Hepatic stellate cell (primary cell): ENCODE results near the gene GADL1.
A peak's percentile ranks its signal among the peaks of the same experiment; 100 is the strongest.

Experiments used
- DNase-seq: peaks from one replicate; pipeline ENCODE4 v3.0.0; 2011; ENCODE audit warnings: low spot score

Gene GADL1

DNA sequence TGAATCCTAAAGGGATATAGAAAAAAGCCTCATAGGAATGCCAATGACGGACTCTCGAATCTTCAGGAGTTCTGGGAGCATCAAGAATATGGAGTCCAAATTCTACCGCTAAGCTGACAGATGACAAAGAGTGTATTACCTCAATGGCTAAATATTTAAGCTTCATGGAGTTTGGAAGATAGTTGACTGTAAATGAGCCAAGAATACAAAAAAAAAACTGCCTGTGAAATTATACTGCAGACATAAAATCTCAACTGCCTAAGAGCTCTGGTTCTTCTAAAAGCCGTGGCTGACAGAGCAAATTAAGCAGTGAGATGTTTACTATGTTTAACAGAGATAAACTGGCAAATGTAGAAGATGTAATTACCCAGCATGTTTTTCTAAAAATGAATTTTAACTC is 140.0 kb downstream of the GADL1 start:
- DNase-seq, result no peak

DNA sequence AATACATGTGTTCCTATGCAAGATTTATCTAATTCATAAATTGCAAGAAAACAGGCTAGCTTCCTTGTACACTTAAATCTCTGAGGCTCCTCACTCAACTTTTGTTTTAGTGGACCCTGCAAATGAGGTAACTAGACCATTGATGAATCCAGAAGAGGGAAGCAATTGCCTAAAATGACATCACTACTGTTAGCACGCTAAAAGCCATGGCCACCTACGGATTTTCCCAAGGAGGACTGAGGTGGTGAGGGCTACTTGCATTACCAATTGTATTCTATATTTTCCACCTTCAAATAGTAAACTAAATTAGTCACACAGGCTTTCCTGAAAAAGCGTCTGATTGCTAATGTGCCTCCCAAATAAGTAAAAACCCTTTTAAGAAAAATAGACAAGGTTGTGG is 140.7 kb downstream of the GADL1 start:
- DNase-seq, result no peak

- DNase-seq, result peak; percentile 6
Measured at GRCh38 chr3:30752970-30753369, 141.5 kb downstream of the GADL1 start.

- no peak for DNase-seq
Measured at GRCh38 chr3:30752491-30752890, 142.0 kb downstream of the GADL1 start.

DNA sequence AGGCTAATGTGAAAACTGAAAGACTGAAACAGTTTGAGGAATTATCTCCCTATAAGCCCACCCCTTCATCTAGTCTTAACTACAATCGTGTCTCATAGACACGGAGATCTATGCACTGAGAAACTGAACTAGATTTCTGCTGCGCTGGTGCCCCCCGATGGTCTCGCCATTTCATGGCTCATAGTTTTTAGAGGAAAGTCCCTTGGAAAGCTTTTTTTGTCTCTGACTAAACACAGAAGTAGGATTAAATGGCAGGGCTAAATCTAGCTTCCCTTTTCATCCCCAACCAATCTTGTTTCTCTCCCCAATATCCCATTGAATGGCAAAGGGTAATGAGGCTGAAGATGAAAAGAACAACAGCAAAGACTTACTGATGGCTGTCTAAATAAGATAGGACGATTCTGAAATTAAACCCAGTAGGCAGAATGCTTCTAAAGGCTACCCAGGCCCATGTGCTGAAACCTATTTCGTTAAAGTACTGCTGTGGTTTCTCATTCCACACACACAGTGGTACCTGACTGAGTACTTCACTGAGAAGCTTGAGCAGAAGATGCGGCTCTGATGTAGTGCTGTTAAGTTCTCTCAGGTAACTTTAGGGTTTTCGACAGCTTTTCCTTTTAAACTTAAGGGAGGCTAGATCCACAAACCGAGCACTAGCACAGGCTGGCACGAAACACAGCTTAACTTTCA is 142.7 kb downstream of the GADL1 start:
- no peak for DNase-seq

DNA sequence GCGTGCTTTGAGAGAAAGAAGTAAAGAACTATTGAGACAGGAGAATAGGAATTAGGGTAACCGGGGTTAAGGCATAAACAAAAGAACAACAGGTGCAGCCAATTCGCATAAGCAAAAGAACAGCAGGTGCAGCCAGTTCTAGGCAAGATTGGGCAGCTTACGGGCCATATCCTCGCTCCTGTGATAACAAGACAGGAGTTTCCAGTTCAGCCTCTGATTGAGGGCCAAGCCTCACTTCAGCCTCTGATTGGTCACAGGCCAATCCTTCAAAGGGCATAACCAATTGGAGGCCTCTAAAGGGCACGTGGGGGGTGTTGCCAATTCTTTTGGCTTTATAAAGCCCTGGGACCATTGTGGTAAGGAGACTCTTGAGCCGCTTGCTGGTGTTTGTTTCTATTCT is 143.5 kb downstream of the GADL1 start:
- DNase-seq, result no peak

GRCh38 chr3:30749230-30749629 is 145.2 kb downstream of the GADL1 start:
- DNase-seq, result no peak

DNA sequence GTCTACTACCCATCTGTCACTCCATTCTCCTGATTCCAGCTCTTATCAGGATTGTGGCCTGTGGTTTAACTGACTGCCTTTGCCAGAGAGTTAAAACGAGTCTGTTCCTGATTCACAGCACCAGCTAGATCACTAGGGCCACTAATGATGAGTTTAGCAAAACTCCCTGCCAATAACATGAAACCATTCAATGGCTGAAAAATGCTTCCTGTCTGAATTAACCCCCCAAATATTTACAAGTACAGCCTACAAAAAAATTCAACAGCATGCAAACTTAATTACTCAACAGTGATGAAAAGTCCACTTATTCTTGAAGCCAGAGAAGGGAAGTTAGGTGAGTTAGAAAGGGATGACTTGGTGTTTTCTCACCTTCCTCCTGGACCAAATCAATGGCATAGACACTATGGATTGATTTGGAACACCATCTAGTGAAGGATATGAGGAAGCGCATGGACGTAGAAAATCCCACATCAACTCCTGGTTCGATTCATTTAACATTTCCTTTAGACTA is 146.6 kb downstream of the GADL1 start:
- DNase-seq, result peak; percentile 15

GRCh38 chr3:30743641-30744317 is 150.7 kb downstream of the GADL1 start:
- DNase-seq, result no peak

- no peak for DNase-seq
Measured at GRCh38 chr3:30742796-30743619, 151.5 kb downstream of the GADL1 start.

- no peak for DNase-seq
Measured at GRCh38 chr3:30741889-30742288, 152.6 kb downstream of the GADL1 start.

- DNase-seq, result no peak
Measured at GRCh38 chr3:30738605-30739004, 155.9 kb downstream of the GADL1 start.

DNA sequence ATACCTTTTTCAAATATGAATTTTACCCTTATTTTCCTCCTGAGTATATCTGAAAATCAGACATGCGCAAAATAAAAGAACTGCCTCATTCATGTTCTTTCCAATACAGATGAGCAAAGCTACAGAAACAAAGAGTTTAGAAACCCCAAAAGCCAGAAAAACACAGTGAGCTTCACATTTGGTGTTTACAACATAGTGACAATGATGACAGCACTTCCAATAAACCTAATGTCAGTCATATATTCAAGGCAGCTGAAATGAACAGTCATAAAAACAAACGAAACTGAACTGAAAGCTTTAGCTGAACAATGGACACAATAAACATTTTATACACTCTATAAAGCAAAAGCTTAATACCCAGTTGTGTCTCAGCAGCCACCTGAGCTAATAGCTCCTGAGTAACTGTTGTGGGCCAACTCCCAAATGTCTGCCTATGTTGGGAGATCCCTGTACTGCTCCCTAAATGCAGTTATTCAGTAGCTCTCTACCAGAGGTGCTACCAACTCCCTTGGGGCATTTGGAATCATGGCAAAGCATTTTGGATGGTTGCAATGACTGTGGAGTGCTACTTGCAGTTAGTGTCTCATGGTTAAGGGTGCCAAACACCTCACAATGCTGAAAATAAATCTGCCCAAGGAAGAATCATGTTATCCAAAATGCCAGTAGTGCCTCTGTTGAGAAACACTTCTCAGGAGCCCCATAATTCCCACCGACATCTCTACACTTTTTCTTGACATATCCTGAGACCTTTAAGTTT is 156.5 kb downstream of the GADL1 start:
- DNase-seq, result no peak

- no peak for DNase-seq
Measured at GRCh38 chr3:30733696-30734095, 160.8 kb downstream of the GADL1 start.

DNA sequence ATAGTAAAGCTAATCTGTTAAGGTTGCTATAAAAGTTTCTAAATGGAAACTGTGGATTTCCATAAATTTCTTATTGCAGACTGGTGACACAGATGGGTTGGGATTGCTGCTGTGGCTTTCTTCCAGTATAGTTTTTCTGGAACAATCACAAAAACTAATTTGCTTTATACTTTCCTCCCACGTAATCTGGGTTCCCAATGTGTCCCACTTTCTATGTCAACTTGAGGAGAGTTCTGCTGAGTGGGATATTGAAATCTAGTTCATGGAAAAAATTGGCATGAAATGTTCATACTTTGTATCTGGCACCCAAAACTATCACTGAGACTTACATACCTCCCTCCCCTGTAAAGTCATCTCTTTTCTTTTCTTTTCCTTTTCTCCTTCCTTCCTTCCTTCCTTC is 161.3 kb downstream of the GADL1 start:
- no peak for DNase-seq

- no peak for DNase-seq
Measured at GRCh38 chr3:30730967-30731366, 163.5 kb downstream of the GADL1 start.

GRCh38 chr3:30729936-30730335 is 164.5 kb downstream of the GADL1 start:
- no peak for DNase-seq

- DNase-seq, result no peak
Measured at GRCh38 chr3:30729512-30729911, 164.9 kb downstream of the GADL1 start.

DNA sequence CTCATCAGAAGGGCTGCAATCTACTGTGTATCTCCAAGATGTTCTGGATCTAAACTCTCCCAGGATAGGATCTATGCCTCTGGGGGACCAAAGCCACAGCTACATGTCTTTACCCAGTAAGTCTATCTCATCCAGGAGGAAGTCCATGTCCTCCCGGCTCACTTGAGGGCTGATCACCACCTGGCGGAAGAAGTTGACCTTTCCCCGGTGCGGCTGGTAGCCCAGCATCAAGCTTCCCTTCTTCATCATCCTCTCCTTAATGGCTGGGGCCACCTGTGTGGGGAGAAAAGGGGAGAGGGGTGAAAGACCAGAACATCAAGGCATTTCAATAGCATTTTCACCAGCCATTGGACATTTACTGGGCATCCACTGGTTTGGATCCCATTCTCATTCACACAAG is 166.3 kb downstream of the GADL1 start:
- no peak for DNase-seq

DNA sequence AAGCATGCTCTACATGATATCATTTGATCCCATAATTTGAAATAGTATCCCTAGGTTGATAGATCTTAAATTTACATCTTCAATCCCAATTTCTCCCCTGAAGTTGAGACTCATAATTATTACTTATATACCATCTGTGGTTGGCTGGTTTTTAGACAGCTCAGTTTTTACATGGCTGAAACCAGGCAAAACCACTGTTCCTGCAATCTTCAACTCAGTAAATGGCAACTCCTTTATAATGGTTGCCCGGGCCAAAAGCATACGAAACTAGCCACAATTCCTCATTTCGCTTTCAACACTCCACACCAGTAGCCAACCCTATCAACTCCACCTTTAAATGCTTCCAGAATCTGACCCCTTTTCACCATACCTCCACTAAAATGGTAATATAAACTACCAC is 169.6 kb downstream of the GADL1 start:
- DNase-seq, result no peak

GRCh38 chr3:30723211-30723610 is 171.2 kb downstream of the GADL1 start:
- DNase-seq, result no peak

DNA sequence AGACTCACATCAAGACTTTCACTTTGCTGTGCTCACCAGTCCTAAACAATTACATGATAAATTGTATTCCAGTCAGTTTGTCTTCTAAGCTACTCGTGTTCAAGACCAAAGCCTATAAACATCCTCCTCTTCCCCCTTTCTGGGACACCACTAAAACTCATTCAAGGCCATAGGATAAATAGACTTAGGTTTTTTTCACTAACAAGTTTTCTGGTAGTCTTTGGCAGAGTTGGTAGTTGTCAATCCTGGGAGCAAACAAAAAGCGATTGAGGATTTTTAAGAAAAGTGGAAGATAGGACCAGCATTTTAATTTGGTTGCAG is 173.2 kb downstream of the GADL1 start:
- DNase-seq, result no peak
